Measurements from ENCODE around the gene COQ10B. TPM values are rescaled to one million over a fixed set of nuclear protein-coding genes. Genes with fewer than 3 reads are reported as not detected.
"Not testable (repeated sequence)": the region's sequence is repeated elsewhere in the genome, so short reads cannot be mapped to it uniquely, and the experiment has no call there.

COQ10B gene
- total RNA-seq, 3 donors from 2014 or later (not counting 1 experiment from before 2014, with no cell fraction given), result 64.6 to 79.2 (median 72.5) TPM

DNA sequence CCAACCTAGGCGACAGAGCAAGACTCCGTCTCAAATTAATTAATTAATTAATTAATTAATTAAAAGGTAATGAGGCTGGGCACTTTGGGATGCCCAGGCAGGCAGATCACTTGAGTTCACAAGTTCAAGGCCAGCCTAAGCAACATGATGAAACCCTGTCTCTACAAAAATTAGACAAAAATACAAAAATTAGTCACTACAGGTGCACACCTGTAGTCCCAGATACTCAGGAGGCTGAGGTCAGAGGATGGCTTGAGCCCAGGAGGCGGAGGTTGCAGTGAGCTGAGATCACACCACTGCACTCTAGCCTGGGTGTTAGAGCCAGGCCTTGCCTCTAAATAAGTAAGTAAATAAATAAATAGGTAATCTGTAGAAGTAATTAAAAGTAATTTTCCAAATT lies 25.4 kb upstream of the COQ10B start:
- Mint-ChIP-seq H3K9me3 (no peaks in the 10 kb centered on the region), H3K4me3 (no peak overlapping the region), H3K36me3 (no peaks in the 10 kb centered on the region), H3K27ac (peak overlapping the region; percentile 90 to 100), H3K4me1 (peaks cover 77% of the 10 kb centered on the region in 2 donors), H3K27me3 (ENCODE audit: low read depth in 2 of 2) (no peaks in the 10 kb centered on the region)
- ATAC-seq (no peak), DNase-seq (no peak)
- Histone ChIP-seq H3K36me3 (ENCODE audit: control insufficient read depth, insufficient read depth, low read length) (peaks cover 12% of the 10 kb centered on the region), H3K27ac (ENCODE audit: low read length) (no peak overlapping the region), H3K4me3 (ENCODE audit: low read length) (no peak overlapping the region), H3K27me3 (ENCODE audit: control insufficient read depth, insufficient read depth, low read length) (no peaks in the 10 kb centered on the region), H3K9me3 (ENCODE audit: control insufficient read depth, insufficient read depth, low read length) (no peaks in the 10 kb centered on the region), H3K4me1 (ENCODE audit: control insufficient read depth, insufficient read depth, low read length) (peaks cover 60% of the 10 kb centered on the region)
- intact Hi-C loops (cut with micrococcal nuclease), result no loop called here
- WGBS (ENCODE audit: insufficient coverage), result 88% methylated on average over 1 of the region's 3 CpGs
- TF ChIP-seq, protein P1, sequence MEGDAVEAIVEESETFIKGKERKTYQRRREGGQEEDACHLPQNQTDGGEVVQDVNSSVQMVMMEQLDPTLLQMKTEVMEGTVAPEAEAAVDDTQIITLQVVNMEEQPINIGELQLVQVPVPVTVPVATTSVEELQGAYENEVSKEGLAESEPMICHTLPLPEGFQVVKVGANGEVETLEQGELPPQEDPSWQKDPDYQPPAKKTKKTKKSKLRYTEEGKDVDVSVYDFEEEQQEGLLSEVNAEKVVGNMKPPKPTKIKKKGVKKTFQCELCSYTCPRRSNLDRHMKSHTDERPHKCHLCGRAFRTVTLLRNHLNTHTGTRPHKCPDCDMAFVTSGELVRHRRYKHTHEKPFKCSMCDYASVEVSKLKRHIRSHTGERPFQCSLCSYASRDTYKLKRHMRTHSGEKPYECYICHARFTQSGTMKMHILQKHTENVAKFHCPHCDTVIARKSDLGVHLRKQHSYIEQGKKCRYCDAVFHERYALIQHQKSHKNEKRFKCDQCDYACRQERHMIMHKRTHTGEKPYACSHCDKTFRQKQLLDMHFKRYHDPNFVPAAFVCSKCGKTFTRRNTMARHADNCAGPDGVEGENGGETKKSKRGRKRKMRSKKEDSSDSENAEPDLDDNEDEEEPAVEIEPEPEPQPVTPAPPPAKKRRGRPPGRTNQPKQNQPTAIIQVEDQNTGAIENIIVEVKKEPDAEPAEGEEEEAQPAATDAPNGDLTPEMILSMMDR (IDR thresholded peaks at IDR 0.05), result no peak

DNA sequence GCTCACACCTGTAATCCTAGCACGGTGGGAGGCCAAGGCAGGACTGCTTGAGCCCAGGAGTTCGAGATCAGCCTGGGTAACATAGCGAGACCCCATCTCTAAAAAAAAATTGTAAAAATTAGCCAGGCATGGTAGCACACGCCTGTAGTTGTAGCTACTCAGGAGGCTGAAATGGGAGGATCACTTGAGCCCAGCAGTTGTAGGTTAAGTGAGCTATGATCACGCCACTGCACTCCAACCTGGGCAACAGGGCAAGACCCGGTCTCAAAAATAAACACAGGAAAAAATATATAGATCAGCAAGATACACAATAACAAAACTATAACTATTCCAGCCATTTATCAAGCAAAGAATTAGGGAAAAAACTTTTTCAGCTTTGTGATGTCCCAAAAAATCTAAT lies 21.5 kb upstream of the COQ10B start:
- Histone ChIP-seq H3K4me1 (ENCODE audit: control insufficient read depth, insufficient read depth, low read length) (peaks cover 48% of the 10 kb centered on the region), H3K4me3 (ENCODE audit: low read length) (no peak overlapping the region), H3K9me3 (ENCODE audit: control insufficient read depth, insufficient read depth, low read length) (no peaks in the 10 kb centered on the region), H3K27me3 (ENCODE audit: control insufficient read depth, insufficient read depth, low read length) (no peaks in the 10 kb centered on the region), H3K27ac (ENCODE audit: low read length) (no peak overlapping the region), H3K36me3 (ENCODE audit: control insufficient read depth, insufficient read depth, low read length) (peaks cover 5% of the 10 kb centered on the region)
- ATAC-seq (no peak), DNase-seq (no peak)
- intact Hi-C loops (cut with micrococcal nuclease), result no loop called here
- TF ChIP-seq, protein P1 (IDR thresholded peaks at IDR 0.05), result no peak
- Mint-ChIP-seq H3K9me3 (no peaks in the 10 kb centered on the region), H3K36me3 (peaks cover 8% of the 10 kb centered on the region), H3K27me3 (ENCODE audit: low read depth in 2 of 2) (no peaks in the 10 kb centered on the region), H3K4me3 (peak overlapping the region; percentile 55), H3K27ac (peak overlapping the region; percentile 90 to 100), H3K4me1 (peaks cover 80 to 85% of the 10 kb centered on the region in 2 donors)
- WGBS (ENCODE audit: insufficient coverage), result 55% methylated on average over 6 of the region's 6 CpGs

DNA sequence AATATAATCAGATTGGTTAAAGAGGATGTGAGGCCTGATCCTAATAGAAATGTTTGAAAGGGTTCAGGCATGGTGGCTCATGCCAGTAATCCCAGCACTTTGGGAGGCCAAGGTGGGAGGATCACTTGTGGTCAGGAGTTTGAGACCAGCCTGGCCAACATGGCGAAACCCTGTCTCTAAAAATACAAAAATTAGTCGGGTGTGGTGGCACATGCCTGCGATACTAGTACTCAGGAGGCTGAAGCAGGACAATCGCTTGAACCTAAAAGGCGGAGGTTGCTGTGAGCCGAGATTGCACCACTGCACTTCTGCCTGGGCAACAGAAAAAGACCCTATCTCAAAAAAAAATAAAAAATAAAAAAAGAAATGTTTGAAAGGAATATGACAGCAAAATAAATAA lies 20.8 kb upstream of the COQ10B start:
- Mint-ChIP-seq H3K4me1 (peaks cover 77 to 79% of the 10 kb centered on the region in 2 donors), H3K27ac (peak overlapping the region; percentile 90 to 100), H3K4me3 (peak overlapping the region; percentile 55)
- peaks cover 48% of the 10 kb centered on the region for H3K4me1 ChIP-seq (ENCODE audit: control insufficient read depth, insufficient read depth, low read length)
- WGBS (ENCODE audit: insufficient coverage), result 69% methylated on average over 5 of the region's 6 CpGs
- H3K9me3 ChIP-seq (ENCODE audit: control insufficient read depth, insufficient read depth, low read length); H3K4me3 ChIP-seq (ENCODE audit: low read length); H3K27ac ChIP-seq (ENCODE audit: low read length); H3K9me3 Mint-ChIP-seq; ATAC-seq; intact Hi-C loops (cut with micrococcal nuclease); H3K27me3 ChIP-seq (ENCODE audit: control insufficient read depth, insufficient read depth, low read length); H3K36me3 ChIP-seq (ENCODE audit: control insufficient read depth, insufficient read depth, low read length); H3K36me3 Mint-ChIP-seq; H3K27me3 Mint-ChIP-seq (ENCODE audit: low read depth in 2 of 2); DNase-seq: not testable (repeated sequence)

DNA sequence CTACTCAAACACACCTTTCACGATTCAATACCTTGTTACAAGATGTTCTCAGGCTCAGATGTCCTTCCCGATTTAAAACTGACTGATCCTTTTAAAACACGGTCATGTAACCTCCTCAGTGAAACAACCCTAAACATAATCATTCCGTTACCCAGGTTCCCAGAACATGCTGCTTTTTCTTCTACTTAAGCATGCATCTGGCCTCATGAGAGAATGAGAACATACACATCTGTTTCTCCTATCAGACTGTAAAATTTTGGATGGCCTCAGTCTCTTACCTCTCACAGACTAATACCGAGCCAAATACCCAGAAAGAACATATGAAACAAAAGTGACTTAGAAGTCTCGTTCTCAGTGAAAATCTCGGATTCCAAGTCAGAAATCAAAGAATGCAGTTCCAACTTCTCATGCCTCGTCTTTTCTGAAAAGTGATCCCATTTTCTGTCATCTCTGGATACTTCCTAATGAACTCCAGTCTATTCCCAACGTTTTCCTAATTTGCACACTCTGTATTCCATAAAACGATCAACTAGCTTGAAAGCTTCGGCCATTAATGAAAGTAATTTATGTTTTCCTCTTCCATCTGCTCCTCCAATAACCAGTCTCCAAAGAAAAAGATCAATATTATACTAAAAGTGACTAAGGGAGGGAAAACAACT lies 19.4 kb upstream of the COQ10B start:
- TF ChIP-seq, protein P1 (IDR thresholded peaks at IDR 0.05), result no peak
- H3K4me1 ChIP-seq (ENCODE audit: control insufficient read depth, insufficient read depth, low read length), result peaks cover 36% of the 10 kb centered on the region
- peak overlapping the region; percentile 97 for H3K27ac ChIP-seq (ENCODE audit: low read length)
- no peaks in the 10 kb centered on the region for H3K27me3 ChIP-seq (ENCODE audit: control insufficient read depth, insufficient read depth, low read length)
- ATAC-seq, result no peak
- whole genome bisulfite sequencing (ENCODE audit: insufficient coverage), result under 1% methylated on average over 11 of the region's 11 CpGs
- Mint-ChIP-seq H3K4me1 (peaks cover 69 to 72% of the 10 kb centered on the region in 2 donors), H3K27ac (peak overlapping the region; percentile 98 to 100), H3K9me3 (no peaks in the 10 kb centered on the region), H3K36me3 (peaks cover 8% of the 10 kb centered on the region), H3K27me3 (ENCODE audit: low read depth in 2 of 2) (no peaks in the 10 kb centered on the region), H3K4me3 (peak overlapping the region; percentile 98)
- DNase-seq, result no peak
- peak overlapping the region; percentile 92 for H3K4me3 ChIP-seq (ENCODE audit: low read length)
- intact Hi-C loops (cut with micrococcal nuclease), result loop anchor here (2.0 kb wide), 1 partner anchor 271 kb away; the partner anchor contains the start of gene MARS2
- H3K9me3 ChIP-seq (ENCODE audit: control insufficient read depth, insufficient read depth, low read length), result no peaks in the 10 kb centered on the region
- peaks cover 5% of the 10 kb centered on the region for H3K36me3 ChIP-seq (ENCODE audit: control insufficient read depth, insufficient read depth, low read length)
